ENCODE data around the gene PLLP.

PLLP gene

GRCh38 chr16:57234707-57235092 is 49.8 kb downstream of the PLLP start:
- TF ChIP-seq CREB1 (IDR thresholded peaks at IDR 0.05; ENCODE audit: low read depth), result no peak
- TF ChIP-seq RAD21 (IDR thresholded peaks at IDR 0.05; ENCODE audit: low read depth), result no peak
- TF ChIP-seq TAF1 (IDR thresholded peaks at IDR 0.05; ENCODE audit: low read depth), result no peak
- TF ChIP-seq YY1 (IDR thresholded peaks at IDR 0.05; ENCODE audit: low read depth), result no peak
- TF ChIP-seq ZBTB7A (IDR thresholded peaks at IDR 0.05; ENCODE audit: low read depth), result no peak
- no peak for TF ChIP-seq EGR1 (IDR thresholded peaks at IDR 0.05)
- no peak for TF ChIP-seq FOXM1 (IDR thresholded peaks at IDR 0.05; ENCODE audit: borderline replicate concordance, low read depth)
- no peak for TF ChIP-seq NFIC (IDR thresholded peaks at IDR 0.05)
- no peak for TF ChIP-seq TEAD4 (IDR thresholded peaks at IDR 0.05)
- TF ChIP-seq REST (IDR thresholded peaks at IDR 0.05; ENCODE audit: low read depth), result no peak
- TF ChIP-seq MAX (IDR thresholded peaks at IDR 0.05), result no peak
- no peak for TF ChIP-seq USF1 (IDR thresholded peaks at IDR 0.05)
- TF ChIP-seq CEBPB (IDR thresholded peaks at IDR 0.05), result no peak
- no peak for TF ChIP-seq TCF12 (IDR thresholded peaks at IDR 0.05; ENCODE audit: low read depth)
- TF ChIP-seq EP300 (IDR thresholded peaks at IDR 0.05; ENCODE audit: borderline replicate concordance), result no peak

- TF ChIP-seq RAD21 (IDR thresholded peaks at IDR 0.05; ENCODE audit: low read depth) (no peak), EP300 (IDR thresholded peaks at IDR 0.05; ENCODE audit: borderline replicate concordance) (no peak), TCF12 (IDR thresholded peaks at IDR 0.05; ENCODE audit: low read depth) (no peak), REST (IDR thresholded peaks at IDR 0.05; ENCODE audit: low read depth) (no peak), MAX (IDR thresholded peaks at IDR 0.05) (no peak)
Observed at GRCh38 chr16:57233944-57234706, 50.3 kb downstream of the PLLP start.

- TF ChIP-seq CEBPB (IDR thresholded peaks at IDR 0.05) (no peak), USF1 (IDR thresholded peaks at IDR 0.05) (no peak), ZBTB7A (IDR thresholded peaks at IDR 0.05; ENCODE audit: low read depth) (no peak), NFIC (IDR thresholded peaks at IDR 0.05) (no peak), TCF12 (IDR thresholded peaks at IDR 0.05; ENCODE audit: low read depth) (no peak), EGR1 (IDR thresholded peaks at IDR 0.05) (no peak), REST (IDR thresholded peaks at IDR 0.05; ENCODE audit: low read depth) (no peak), TEAD4 (IDR thresholded peaks at IDR 0.05) (no peak), TAF1 (IDR thresholded peaks at IDR 0.05; ENCODE audit: low read depth) (no peak), CREB1 (IDR thresholded peaks at IDR 0.05; ENCODE audit: low read depth) (no peak), FOXM1 (IDR thresholded peaks at IDR 0.05; ENCODE audit: borderline replicate concordance, low read depth) (no peak)
Observed at GRCh38 chr16:57231821-57232350, 52.6 kb downstream of the PLLP start.

GRCh38 chr16:57229079-57229478 is 55.4 kb downstream of the PLLP start:
- TF ChIP-seq REST (IDR thresholded peaks at IDR 0.05; ENCODE audit: low read depth), result no peak
- TF ChIP-seq YY1 (IDR thresholded peaks at IDR 0.05; ENCODE audit: low read depth), result no peak
- TF ChIP-seq RAD21 (IDR thresholded peaks at IDR 0.05; ENCODE audit: low read depth), result no peak
- TF ChIP-seq TCF12 (IDR thresholded peaks at IDR 0.05; ENCODE audit: low read depth), result no peak
- no peak for TF ChIP-seq TAF1 (IDR thresholded peaks at IDR 0.05; ENCODE audit: low read depth)
- no peak for TF ChIP-seq EGR1 (IDR thresholded peaks at IDR 0.05)
- TF ChIP-seq CEBPB (IDR thresholded peaks at IDR 0.05), result no peak
- TF ChIP-seq ZBTB7A (IDR thresholded peaks at IDR 0.05; ENCODE audit: low read depth), result no peak
- no peak for TF ChIP-seq CREB1 (IDR thresholded peaks at IDR 0.05; ENCODE audit: low read depth)
- no peak for TF ChIP-seq NFIC (IDR thresholded peaks at IDR 0.05)
- TF ChIP-seq MAX (IDR thresholded peaks at IDR 0.05), result no peak
- no peak for TF ChIP-seq FOXM1 (IDR thresholded peaks at IDR 0.05; ENCODE audit: borderline replicate concordance, low read depth)
- TF ChIP-seq USF1 (IDR thresholded peaks at IDR 0.05), result no peak
- no peak for TF ChIP-seq TEAD4 (IDR thresholded peaks at IDR 0.05)
- TF ChIP-seq EP300 (IDR thresholded peaks at IDR 0.05; ENCODE audit: borderline replicate concordance), result no peak

Data from Ishikawa (cell line).